Erythroblast (primary cell): Measurements from ENCODE around the gene CHST10.

Experiments used
- DNase-seq, 2 experiments: peaks; one replicate each; lab custom pipeline; 2025; lab: John Stamatoyannopoulos, UW
- GATA1 ChIP-seq: IDR thresholded peaks from 2 replicates; pipeline ENCODE4 v1.6.1; 2011; ENCODE audit warnings: low read depth, mild to moderate bottlenecking, control low read depth, low read length, moderate library complexity
- POLR2A ChIP-seq: IDR thresholded peaks from 2 replicates; pipeline ENCODE4 v1.6.1; 2011; ENCODE audit warnings: mild to moderate bottlenecking, low read length

CHST10 gene, protein sequence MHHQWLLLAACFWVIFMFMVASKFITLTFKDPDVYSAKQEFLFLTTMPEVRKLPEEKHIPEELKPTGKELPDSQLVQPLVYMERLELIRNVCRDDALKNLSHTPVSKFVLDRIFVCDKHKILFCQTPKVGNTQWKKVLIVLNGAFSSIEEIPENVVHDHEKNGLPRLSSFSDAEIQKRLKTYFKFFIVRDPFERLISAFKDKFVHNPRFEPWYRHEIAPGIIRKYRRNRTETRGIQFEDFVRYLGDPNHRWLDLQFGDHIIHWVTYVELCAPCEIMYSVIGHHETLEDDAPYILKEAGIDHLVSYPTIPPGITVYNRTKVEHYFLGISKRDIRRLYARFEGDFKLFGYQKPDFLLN

DNA sequence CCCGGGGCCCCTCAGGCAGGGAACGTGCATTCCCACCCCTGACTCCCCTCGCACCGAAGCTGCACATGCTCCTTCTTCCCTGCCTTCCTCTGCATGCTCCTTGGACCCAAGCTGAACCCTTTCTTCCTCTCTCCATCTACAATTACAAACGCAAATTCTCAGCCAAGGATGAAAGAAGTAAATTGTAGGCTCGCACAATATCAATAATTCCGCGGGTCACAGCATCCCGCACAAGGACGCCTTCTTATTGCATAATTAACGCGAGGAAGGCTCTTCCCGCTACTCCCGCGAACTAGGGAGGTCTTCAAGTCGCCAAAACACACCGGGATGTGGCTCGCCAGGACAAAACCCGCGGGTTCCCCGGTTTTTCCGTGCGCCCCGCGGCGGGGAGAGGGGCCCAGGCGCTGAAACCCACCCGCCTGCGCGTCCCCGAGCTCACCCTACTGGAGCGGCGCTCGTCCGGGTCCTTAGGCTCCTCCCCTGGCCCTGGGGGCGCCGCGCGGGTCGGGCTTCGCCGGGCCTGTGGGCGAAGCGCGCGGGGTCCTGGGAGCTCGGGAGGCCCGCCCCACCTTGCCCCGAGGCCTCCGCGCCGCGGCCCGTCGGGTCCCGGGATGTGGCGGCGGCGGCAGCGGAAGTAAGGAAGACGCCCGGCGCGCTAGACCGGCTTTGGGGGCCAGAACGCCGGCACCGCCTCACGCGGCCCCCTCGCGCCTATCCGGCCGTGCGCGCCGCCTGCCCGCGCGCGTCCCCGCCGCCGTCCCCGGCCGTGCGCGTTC, at the start of gene CHST10:
Gene CHST10, minus strand, starts transcription at position 734 of the 776 bp plus-strand sequence. CDS start 10,993 bp downstream, outside the sequence.
- DNase-seq = peak; percentile 78 to 81
- TF ChIP-seq POLR2A (peak; percentile 50), GATA1 (no peak)

DNA sequence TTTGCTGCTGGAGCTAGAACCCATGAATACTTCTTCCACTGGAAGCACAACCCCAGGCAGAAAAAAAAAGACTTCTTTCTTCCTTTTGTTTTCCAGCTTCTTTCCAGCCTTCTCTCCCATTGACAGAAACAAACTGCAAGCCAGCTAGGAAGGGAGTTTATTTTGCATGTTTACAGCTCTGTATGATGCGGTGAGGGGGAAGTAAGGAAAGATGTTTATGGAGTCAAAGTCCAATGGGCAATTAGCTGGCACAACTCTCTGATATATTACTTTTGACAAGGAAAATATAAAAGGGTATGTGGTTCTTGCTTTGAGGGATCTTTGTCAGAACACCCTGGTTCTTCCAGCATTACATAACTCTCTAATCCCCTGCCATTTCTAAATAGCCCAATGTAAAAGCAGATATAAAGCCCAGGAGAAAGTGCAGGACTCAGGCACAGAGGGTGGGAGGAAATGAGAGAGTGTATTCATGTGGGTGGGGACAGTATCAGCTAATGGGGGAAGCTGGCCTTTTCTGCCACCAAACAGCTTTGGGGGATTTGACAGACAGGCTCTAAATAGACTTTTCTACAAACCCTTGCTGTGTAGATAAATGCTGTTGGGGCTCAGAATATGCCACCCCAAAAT, 43.5 kb upstream of the CHST10 start:
- no peak for DNase-seq
- TF ChIP-seq POLR2A (no peak), GATA1 (no peak)

DNA sequence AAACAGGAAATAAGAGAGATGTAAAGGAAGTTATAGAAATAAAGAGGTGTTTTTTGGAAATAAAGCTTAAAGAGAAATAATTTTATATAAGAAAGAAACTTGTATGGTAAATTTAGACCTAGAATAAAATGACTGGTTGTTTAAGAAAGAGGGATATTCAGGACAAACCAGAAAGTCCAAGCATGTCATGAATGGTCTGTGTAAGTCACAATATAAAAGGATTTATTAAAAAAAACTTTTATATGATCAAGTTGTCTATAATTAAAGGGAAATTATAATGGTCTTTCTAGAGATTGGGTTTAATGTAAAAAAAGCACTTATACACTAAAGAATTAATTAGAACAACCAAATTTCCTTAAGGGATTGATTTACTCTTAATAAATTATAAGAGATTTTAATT, 38.9 kb upstream of the CHST10 start:
- DNase-seq = peak; percentile 3 to 14

DNA sequence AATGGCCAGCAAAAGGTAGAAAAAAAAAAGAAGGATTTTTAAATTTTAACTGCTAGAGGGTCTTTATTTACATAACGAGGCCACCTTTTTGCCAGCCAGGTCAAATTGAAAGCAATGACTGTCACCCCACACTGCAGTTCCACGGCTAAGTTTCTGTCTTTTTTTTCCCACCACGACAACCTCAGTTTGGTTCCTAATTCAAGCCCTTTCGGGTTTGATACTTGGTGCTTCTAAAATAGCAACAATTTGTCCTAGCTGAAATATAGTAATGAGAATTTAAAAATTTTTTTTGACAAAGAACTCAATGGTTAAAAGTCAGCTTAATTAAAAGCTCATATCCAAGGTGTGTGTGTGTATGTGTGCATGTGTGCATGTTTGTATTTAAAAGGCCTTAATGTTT, 36.4 kb upstream of the CHST10 start:
- no peak for DNase-seq
- TF ChIP-seq POLR2A = no peak
- no peak for TF ChIP-seq GATA1

DNA sequence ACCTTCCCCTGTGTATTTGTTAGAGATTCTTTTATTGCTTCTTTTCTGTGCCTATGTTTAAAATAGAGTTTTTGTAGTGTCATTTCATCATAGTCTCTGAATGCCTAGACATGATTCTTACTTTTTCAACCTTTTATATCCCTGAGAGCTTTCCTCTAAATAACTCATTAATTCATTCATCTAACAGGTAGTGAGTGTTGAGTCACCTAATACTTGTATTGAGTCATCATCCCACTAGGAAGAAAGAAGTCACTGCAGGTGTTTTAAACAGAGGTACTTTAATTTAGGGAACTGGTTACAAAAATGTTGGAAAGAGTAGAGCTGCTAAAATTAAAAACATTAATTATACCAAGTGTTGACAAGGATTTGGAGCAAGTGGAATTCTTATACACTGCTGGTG, 34.3 kb upstream of the CHST10 start:
- TF ChIP-seq POLR2A (no peak), GATA1 (no peak)
- DNase-seq = no peak

DNA sequence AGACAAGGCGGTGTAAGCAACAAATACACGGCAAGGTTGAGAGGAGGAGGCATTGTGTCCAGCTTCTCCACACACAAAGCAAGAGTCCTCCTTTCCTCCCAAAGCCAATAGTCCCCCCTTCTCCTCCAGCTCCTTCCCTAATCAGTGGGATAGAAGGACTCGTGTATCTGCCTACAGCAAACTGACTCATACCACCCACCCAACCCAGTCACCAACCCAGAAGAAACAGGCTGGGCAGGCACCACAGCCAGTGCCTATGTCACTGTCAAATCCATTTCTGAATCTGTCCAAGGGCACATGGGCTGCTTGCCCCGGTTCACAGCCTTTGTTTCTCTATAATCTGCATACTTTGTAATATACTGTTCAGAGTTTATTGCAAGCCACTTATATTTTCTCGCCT, 33.6 kb upstream of the CHST10 start:
- no peak for DNase-seq
- no peak for TF ChIP-seq POLR2A
- TF ChIP-seq GATA1 = no peak

DNA sequence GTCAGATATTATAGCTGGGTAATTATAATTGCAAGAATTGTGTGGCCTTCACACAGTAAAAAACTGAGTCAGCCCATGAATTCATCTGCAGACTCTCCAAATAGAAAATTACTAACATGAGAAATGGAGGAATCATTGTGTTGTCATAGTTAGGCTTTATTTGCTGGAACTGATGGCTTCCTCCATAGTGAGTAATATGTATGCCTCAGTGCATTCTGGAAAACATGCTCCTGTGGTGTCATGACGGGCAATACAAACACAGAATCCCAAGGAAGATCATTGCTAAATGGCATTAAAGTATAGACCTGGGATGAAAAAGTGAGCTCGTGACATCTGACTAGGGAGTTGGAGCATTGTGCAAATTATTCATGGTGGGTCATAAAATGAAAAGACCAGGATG, 29.2 kb upstream of the CHST10 start:
- TF ChIP-seq POLR2A = no peak
- no peak for TF ChIP-seq GATA1
- DNase-seq = no peak

DNA sequence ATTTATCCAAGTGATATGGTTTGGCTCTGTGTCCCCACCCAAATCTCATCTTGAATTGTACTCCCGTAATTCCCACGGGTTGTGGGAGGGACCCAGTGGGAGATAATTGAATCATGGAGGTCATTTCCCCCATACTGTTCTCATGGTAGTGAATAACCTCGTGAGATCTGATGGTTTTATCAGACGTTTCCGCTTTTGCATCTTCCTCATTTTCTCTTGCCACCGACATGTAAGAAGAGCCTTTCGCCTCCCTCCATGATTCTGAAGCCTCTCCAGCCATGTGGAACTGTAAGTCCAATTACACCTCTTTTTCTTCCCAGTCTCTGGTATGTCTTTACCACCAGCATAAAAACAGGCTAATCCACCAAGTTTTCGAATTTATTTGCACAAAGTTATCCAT, 20.3 kb upstream of the CHST10 start:
- DNase-seq = no peak
- TF ChIP-seq POLR2A (no peak), GATA1 (no peak)

DNA sequence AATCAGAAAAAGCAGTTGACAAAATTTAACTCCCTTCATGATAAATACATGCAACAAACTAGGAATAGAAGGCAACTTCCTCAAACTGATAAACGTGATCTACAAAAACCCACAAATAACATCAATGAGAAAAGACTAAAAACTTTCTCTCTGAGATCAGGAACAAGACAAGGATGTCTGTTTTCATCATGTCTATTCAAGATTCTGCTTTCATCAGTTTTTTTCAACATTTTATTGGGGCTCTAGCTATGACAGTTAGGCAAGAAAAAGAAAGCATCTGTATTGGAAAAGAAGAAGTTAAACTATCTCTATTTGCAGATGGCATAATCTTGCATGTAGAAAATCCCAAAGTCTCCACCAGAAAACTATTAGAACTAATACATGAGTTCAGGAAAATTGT, 12.3 kb upstream of the CHST10 start:
- no peak for DNase-seq
- TF ChIP-seq POLR2A (no peak), GATA1 (no peak)

DNA sequence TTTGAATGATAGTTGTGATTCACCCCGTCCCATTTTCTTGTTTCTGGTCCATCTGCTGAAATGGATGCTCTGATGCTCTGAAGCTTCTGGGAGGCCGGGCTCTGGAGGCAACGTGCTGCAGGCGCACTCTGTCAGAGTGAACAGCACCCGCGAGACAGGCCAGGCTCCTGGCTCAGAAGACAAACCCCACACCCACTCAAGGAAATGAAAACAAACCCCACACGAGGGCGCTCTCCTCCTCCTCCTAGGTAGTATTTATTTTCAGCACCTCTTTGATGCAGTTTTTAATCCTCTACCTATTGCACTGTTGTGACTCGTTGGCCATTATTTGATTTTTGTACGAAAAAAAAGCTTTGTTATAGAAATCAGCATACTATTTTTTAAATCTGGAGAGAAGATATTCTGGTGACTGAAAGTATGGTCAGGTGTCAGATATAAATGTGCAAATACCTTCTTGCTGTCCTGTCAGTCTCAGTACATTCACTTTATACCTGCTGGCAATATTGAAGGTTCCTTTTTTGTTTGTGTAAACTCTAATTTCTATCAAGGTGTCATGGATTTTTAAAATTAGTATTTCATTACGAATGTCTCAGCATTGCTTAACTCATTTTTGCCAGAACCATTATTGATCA, 10.3 kb upstream of the CHST10 start:
- peak; percentile 58 to 73 for DNase-seq
- TF ChIP-seq GATA1 (no peak), POLR2A (no peak)

DNA sequence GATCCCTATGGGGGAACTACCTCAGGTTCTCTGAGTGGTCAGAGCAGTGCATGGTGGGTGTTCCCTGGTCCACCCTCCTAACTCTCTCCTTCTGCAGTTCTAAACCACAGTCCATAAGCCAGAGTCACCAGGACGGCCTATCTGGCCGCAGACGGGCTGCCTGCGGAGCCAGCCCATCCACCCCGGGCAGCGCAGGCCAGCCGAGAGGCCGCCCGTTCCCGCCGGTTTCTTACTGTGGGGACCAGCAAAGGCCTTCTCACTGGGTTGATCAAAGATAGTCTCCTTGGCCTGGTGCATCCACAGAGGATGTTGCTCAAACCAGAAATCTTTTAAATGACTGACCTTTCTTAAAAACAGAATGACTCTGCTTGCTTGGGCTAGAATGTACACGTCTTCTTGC, 9.6 kb upstream of the CHST10 start:
- no peak for TF ChIP-seq GATA1
- TF ChIP-seq POLR2A = no peak

DNA sequence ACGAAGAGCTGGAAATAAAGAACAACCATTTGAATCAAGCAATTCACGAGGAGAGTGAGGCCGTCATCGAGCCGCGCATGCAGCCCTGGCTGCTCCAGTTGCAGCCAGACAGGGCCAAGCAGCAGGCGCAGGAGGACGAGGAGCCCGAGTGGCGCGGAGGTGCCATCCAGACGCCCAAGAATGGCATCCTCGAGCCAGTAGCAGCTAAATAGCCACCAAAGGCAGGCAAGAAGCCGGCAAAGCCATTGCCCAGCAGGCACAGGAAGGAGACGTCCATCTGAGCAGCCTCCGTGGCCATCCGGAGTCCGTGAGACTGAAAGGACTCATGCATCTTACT, 8.9 kb upstream of the CHST10 start:
- no peak for TF ChIP-seq POLR2A
- no peak for TF ChIP-seq GATA1
- no peak for DNase-seq

More for the DNA sequence above, 9.6 kb upstream of the CHST10 start:
- no peak for DNase-seq

DNA sequence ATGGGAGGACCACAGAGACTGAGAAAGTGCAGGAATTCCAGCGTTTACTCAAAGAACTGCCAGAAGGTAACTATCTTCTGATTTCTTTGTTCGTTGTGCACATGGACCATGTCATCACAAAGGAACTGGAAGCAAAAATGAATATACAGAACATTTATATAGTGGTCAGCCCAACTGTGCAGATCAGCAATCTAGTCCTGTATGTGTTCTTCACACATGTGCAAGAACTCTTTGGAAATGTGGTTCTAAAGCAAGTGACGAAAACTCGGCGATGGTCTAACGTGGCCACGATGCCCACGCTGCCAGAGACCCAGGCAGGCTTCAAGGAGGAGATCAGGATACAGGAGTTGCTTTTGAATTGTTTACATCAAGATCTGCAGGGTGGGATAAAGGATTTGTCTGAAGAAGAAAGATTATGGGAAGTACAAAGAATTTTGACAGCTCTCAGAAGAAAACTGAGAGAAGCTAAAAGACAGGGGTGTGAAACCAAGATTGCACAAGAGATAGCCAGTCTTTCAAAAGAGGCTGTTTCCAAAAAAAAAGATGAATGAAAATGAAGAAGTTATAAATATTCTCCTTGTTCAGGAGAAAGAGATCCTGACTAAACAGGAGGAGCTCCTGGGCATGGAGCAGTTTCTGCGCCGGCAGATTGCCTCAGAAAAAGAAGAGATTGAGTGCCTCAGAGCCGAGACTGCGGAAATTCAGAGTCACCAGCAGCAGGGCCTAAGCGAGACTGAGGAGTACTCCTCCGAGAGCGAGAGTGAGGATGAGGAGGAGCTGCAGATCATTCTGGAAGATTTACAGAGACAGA, 8.3 kb upstream of the CHST10 start:
- DNase-seq = no peak
- no peak for TF ChIP-seq POLR2A

DNA sequence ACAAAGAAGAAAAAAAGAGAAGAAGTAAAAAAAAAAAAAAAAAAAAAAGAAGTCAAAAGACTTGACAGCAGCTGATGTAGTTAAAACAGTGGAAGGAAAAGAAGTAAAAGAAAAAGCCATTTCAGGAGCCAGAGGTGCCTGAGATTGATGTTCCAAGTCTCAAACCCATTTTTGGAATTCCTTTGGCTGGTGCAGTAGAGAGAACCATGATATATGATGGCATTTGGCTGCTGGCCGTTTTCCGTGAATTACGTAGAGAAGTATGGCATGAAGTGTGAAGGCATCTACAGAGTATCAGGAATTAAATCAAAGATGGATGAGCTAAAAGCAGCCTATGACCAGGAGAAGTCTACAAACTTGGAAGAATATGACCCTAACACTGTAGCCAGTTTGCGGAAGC, 7.6 kb upstream of the CHST10 start:
- no peak for TF ChIP-seq POLR2A
- TF ChIP-seq GATA1 = no peak
- no peak for DNase-seq
